Mucosa of descending colon (tissue), 3 donors: ENCODE measurements around the gene AZIN2. TPM values are rescaled to one million over a fixed set of nuclear protein-coding genes. Genes with fewer than 3 reads are reported as not detected.

ENCODE experiments used
- ATAC-seq: fragments of 200-7000 bp; cut with Tn5 transposase; one replicate; pipeline ENCODE4 v1.9.1; 2020; ENCODE audit warnings: mild to moderate bottlenecking, moderate library complexity
- DNase-seq, 3 donors: peaks; one replicate each; pipeline ENCODE4 v3.0.0-alpha.2; 2020
- H3K36me3 ChIP-seq: fragments of 200-600 bp; one replicate; pipeline ENCODE4 v1.8.0; 2021; ENCODE audit warnings: low read depth, mild to moderate bottlenecking
- H3K4me1 ChIP-seq: fragments of 200-600 bp; one replicate; pipeline ENCODE4 v1.8.0; 2021; ENCODE audit warnings: low read depth, mild to moderate bottlenecking
- H3K4me3 ChIP-seq: fragments of 200-600 bp; one replicate; pipeline ENCODE4 v1.8.0; 2021; ENCODE audit warnings: mild to moderate bottlenecking
- H3K9me3 ChIP-seq: fragments of 200-600 bp; one replicate; pipeline ENCODE4 v1.8.0; 2021; ENCODE audit warnings: mild to moderate bottlenecking
- CTCF ChIP-seq: fragments of 200-600 bp; IDR thresholded peaks from one replicate; pipeline ENCODE4 v1.8.0; 2022; ENCODE audit warnings: antibody characterized with exemption, mild to moderate bottlenecking
- intact Hi-C, 2 donors: fragments of 100-400 bp; cut with DNase I in 1 of 2; cut with micrococcal nuclease in 1 of 2; formaldehyde crosslinking; loops; one replicate each; pipeline versions ENCODE4 v1.11.0 to v1.11.1; 2022; cut with DNase I, micrococcal nuclease
- total RNA-seq, 3 donors: library from RNA; stranded (reverse); fragmentation: NEBNext Ultra II Directional in 2 of 3; extraction: Animal tissue kit (Norgen Biotek cat#: 25700) in 2 of 3; gene quantifications; one replicate each; pipeline versions ENCODE4 v1.2.1 to v1.2.4, GENCODE V29; 2021 to 2023
- donor health status: DM: no; HTN: no; CAD: no; lungs with moderate emphysema.
- donor health status: DM: no; HTN: no; CAD: no.
- donor health status: DM: no; HTN: yes; CAD: no.

AZIN2 gene
- total RNA-seq, 3 donors from 2014 or later: 13.8 to 36.5 (median 19.0) TPM

- TF ChIP-seq CTCF: no peak
- DNase-seq (peak in 1 of 3 donors; percentile 60), ATAC-seq (no peak)
- no peak overlapping the region for H3K4me3 ChIP-seq
- no peaks in the 10 kb centered on the region for H3K4me1 ChIP-seq
- no peaks in the 10 kb centered on the region for H3K9me3 ChIP-seq
- no peaks in the 10 kb centered on the region for H3K36me3 ChIP-seq
- intact Hi-C loops: no loop called here
These were observed 71.9 kb downstream of the AZIN2 start for GRCh38 chr1:33152685-33153432.

GRCh38 chr1:33153650-33154049, 72.7 kb downstream of the AZIN2 start:
- H3K4me3 ChIP-seq: no peak overlapping the region
- intact Hi-C loops: no loop called here
- DNase-seq: no peak
- ATAC-seq: no peak
- no peaks in the 10 kb centered on the region for H3K36me3 ChIP-seq
- H3K9me3 ChIP-seq: no peaks in the 10 kb centered on the region
- no peak for TF ChIP-seq CTCF
- H3K4me1 ChIP-seq: no peaks in the 10 kb centered on the region

- TF ChIP-seq CTCF: no peak
- intact Hi-C loops: no loop called here
- Histone ChIP-seq H3K36me3 (no peaks in the 10 kb centered on the region), H3K4me3 (no peak overlapping the region), H3K4me1 (no peaks in the 10 kb centered on the region), H3K9me3 (no peaks in the 10 kb centered on the region)
- peak; percentile 55 for ATAC-seq
- peak in 1 of 3 donors; percentile 17 for DNase-seq
These were observed 75.1 kb downstream of the AZIN2 start for GRCh38 chr1:33155877-33156538.

- Histone ChIP-seq H3K36me3 (no peaks in the 10 kb centered on the region), H3K9me3 (no peaks in the 10 kb centered on the region), H3K4me3 (no peak overlapping the region), H3K4me1 (no peaks in the 10 kb centered on the region)
- TF ChIP-seq CTCF: no peak
- intact Hi-C loops: no loop called here
- no peak for DNase-seq
- no peak for ATAC-seq
These were observed 76.2 kb downstream of the AZIN2 start for GRCh38 chr1:33157131-33157530.

GRCh38 chr1:33158366-33158765, 77.4 kb downstream of the AZIN2 start:
- TF ChIP-seq CTCF: no peak
- H3K4me1 ChIP-seq: no peaks in the 10 kb centered on the region
- no peak overlapping the region for H3K4me3 ChIP-seq
- ATAC-seq: no peak
- intact Hi-C loops: no loop called here
- H3K36me3 ChIP-seq: no peaks in the 10 kb centered on the region
- DNase-seq: no peak
- no peaks in the 10 kb centered on the region for H3K9me3 ChIP-seq
